ENCODE measurements around the gene BCL2L15. TPM values are rescaled to one million over a fixed set of nuclear protein-coding genes. Genes with fewer than 3 reads are reported as not detected.

The BCL2L15 gene
- total and polyA plus RNA-seq, 2 donors (not counting 1 experiment from before 2014, with no cell fraction given), result under 0.01 to 0.19 TPM

DNA sequence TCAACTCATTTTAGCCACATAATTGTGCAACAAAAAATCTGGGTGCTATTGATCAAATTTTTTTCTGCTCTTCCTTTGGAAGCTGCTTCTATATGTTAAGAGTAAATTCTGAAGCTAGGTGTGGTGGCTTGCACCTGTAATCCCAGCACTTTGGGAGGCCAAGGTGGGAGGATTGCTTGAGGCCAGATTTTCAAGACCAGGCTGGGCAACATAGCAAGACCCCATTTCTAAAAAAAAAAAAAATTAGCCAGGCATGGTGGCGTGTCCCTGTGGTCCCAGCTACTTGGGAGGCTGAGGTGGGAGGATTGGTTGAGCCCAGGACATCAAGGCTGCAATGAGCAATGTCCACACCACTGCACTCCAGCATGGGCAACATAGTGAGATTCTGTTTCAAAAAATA lies 50.8 kb downstream of the BCL2L15 start:
- TF ChIP-seq, protein P1, sequence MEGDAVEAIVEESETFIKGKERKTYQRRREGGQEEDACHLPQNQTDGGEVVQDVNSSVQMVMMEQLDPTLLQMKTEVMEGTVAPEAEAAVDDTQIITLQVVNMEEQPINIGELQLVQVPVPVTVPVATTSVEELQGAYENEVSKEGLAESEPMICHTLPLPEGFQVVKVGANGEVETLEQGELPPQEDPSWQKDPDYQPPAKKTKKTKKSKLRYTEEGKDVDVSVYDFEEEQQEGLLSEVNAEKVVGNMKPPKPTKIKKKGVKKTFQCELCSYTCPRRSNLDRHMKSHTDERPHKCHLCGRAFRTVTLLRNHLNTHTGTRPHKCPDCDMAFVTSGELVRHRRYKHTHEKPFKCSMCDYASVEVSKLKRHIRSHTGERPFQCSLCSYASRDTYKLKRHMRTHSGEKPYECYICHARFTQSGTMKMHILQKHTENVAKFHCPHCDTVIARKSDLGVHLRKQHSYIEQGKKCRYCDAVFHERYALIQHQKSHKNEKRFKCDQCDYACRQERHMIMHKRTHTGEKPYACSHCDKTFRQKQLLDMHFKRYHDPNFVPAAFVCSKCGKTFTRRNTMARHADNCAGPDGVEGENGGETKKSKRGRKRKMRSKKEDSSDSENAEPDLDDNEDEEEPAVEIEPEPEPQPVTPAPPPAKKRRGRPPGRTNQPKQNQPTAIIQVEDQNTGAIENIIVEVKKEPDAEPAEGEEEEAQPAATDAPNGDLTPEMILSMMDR (conservative IDR thresholded peaks at IDR 0.05 in 1 of 2, IDR thresholded peaks at IDR 0.05 in 1 of 2; ENCODE audit: low read depth in 1 of 2, low read length in 2 of 2), result no peak
- TF ChIP-seq EZH2 (IDR thresholded peaks at IDR 0.05; ENCODE audit: low read length, missing control alignments), result no peak
- H3K9me3 ChIP-seq (ENCODE audit: control insufficient read depth, insufficient read depth, low read depth, low read length), result no peaks in the 10 kb centered on the region

DNA sequence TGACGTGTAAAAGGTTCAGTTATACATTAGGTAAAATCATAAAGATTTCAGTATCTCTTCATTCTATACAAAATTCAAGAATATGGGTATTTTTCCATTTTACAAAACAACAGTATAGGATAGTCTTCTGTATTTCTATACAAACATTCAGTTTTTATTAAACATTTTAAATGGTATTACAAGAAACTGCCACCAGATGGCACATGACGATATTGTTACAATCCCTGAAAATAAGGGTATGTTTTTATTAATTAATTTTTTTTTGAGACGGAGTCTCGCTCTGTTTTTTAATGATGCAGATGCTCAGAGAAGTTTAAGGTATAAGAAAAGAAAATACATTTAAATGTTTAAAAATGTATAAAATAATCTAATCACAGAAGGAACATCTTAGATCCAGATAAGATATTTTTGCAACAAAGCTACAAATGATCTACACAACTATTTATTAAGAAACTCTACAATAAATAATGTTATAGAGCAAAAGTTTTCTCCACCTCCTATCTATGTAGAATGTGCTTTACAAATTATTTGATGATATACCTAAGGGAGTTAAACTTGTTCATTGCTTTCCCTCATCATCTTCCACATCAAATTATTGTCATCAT lies 51.6 kb downstream of the BCL2L15 start:
- Histone ChIP-seq H3K27ac (ENCODE audit: insufficient read depth, low read length) (no peak overlapping the region), H3K4me3 (replicated peaks in 1 of 4; ENCODE audit: control extremely low read depth in 1 of 4, insufficient read depth in 1 of 4, low read depth in 3 of 4, low read length in 4 of 4) (no peak overlapping the region), H3K9ac (ENCODE audit: insufficient read depth, low read length) (no peak overlapping the region), H2AFZ (ENCODE audit: low read length) (no peak overlapping the region), H3K9me3 (ENCODE audit: control insufficient read depth, insufficient read depth, low read depth, low read length) (no peaks in the 10 kb centered on the region), H3K4me1 (ENCODE audit: control insufficient read depth, extremely low read depth, insufficient read depth, low read length) (no peaks in the 10 kb centered on the region), H3K27me3 (ENCODE audit: control insufficient read depth, insufficient read depth, low read length) (no peaks in the 10 kb centered on the region), H3K4me2 (ENCODE audit: extremely low read depth, insufficient read depth, low read length) (peak overlapping the region; percentile 49), H3K79me2 (ENCODE audit: control insufficient read depth, insufficient read depth, low read length) (no peaks in the 10 kb centered on the region), H4K20me1 (ENCODE audit: control insufficient read depth, extremely low read depth, insufficient read depth, low read length) (no peaks in the 10 kb centered on the region), H3K36me3 (ENCODE audit: control insufficient read depth, insufficient read depth, low read length) (no peaks in the 10 kb centered on the region)
- peak; percentile 32 to 74 for DNase-seq (ENCODE audit: low read depth in 2 of 2)
- TF ChIP-seq EZH2 (IDR thresholded peaks at IDR 0.05; ENCODE audit: low read length, missing control alignments), result no peak
- TF ChIP-seq, protein P1 (conservative IDR thresholded peaks at IDR 0.05 in 1 of 2, IDR thresholded peaks at IDR 0.05 in 1 of 2; ENCODE audit: low read depth in 1 of 2, low read length in 2 of 2), result peak in 1 of 2 donors; percentile 42

More for the DNA sequence above, 50.8 kb downstream of the BCL2L15 start:
- Histone ChIP-seq H3K27me3 (ENCODE audit: control insufficient read depth, insufficient read depth, low read length) (no peaks in the 10 kb centered on the region), H4K20me1 (ENCODE audit: control insufficient read depth, extremely low read depth, insufficient read depth, low read length) (no peaks in the 10 kb centered on the region), H2AFZ (ENCODE audit: low read length) (no peak overlapping the region), H3K4me1 (ENCODE audit: control insufficient read depth, extremely low read depth, insufficient read depth, low read length) (no peaks in the 10 kb centered on the region), H3K4me2 (ENCODE audit: extremely low read depth, insufficient read depth, low read length) (no peak overlapping the region), H3K4me3 (replicated peaks in 1 of 4; ENCODE audit: control extremely low read depth in 1 of 4, insufficient read depth in 1 of 4, low read depth in 3 of 4, low read length in 4 of 4) (no peak overlapping the region), H3K27ac (ENCODE audit: insufficient read depth, low read length) (no peak overlapping the region), H3K79me2 (ENCODE audit: control insufficient read depth, insufficient read depth, low read length) (no peaks in the 10 kb centered on the region), H3K36me3 (ENCODE audit: control insufficient read depth, insufficient read depth, low read length) (no peaks in the 10 kb centered on the region), H3K9ac (ENCODE audit: insufficient read depth, low read length) (no peak overlapping the region)
- no peak for DNase-seq (ENCODE audit: low read depth in 2 of 2)

DNA sequence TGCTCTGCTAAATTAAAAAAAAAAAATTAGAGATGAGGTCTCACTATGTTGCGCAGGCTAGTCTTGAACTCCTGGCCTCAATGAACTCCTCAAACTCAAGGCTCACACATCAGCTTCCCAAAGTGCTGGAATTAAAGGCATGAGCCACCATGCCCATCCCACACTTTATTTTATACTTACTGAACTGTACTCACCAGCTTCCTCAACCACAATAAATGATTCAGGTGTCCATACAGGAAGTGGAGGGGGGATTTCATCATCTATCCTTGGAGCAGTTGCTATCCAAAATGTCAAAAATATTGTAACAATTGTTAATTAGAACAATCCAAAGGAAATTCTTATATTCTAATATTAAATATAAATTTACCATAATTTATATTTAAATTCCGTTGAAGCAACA lies 52.7 kb downstream of the BCL2L15 start:
- Histone ChIP-seq H3K9me3 (ENCODE audit: control insufficient read depth, insufficient read depth, low read depth, low read length) (no peaks in the 10 kb centered on the region), H2AFZ (ENCODE audit: low read length) (no peak overlapping the region), H3K27me3 (ENCODE audit: control insufficient read depth, insufficient read depth, low read length) (no peaks in the 10 kb centered on the region), H3K79me2 (ENCODE audit: control insufficient read depth, insufficient read depth, low read length) (no peaks in the 10 kb centered on the region), H3K9ac (ENCODE audit: insufficient read depth, low read length) (no peak overlapping the region), H3K36me3 (ENCODE audit: control insufficient read depth, insufficient read depth, low read length) (no peaks in the 10 kb centered on the region), H3K4me3 (replicated peaks in 1 of 4; ENCODE audit: control extremely low read depth in 1 of 4, insufficient read depth in 1 of 4, low read depth in 3 of 4, low read length in 4 of 4) (no peak overlapping the region), H4K20me1 (ENCODE audit: control insufficient read depth, extremely low read depth, insufficient read depth, low read length) (no peaks in the 10 kb centered on the region), H3K4me1 (ENCODE audit: control insufficient read depth, extremely low read depth, insufficient read depth, low read length) (no peaks in the 10 kb centered on the region), H3K27ac (ENCODE audit: insufficient read depth, low read length) (no peak overlapping the region), H3K4me2 (ENCODE audit: extremely low read depth, insufficient read depth, low read length) (no peak overlapping the region)
- DNase-seq (ENCODE audit: low read depth in 2 of 2), result no peak
- TF ChIP-seq, protein P1 (conservative IDR thresholded peaks at IDR 0.05 in 1 of 2, IDR thresholded peaks at IDR 0.05 in 1 of 2; ENCODE audit: low read depth in 1 of 2, low read length in 2 of 2), result no peak

Other genes with a start within 250 kb of the BCL2L15 start
- 33.4 and 36.3 TPM in 2 replicates for gene PHTF1, start 128.1 kb downstream of the BCL2L15 start, total RNA-seq
- 15.4 and 16.9 TPM in 2 replicates for gene PHTF1, start 128.1 kb downstream of the BCL2L15 start, polyA plus RNA-seq
- gene RSBN1, start 75.1 kb downstream of the BCL2L15 start, total RNA-seq, result 8.7 and 9.4 TPM in 2 replicates
- 6.4 and 10.2 TPM in 2 replicates for gene RSBN1, start 75.1 kb downstream of the BCL2L15 start, polyA plus RNA-seq
- 0.26 and 0.33 TPM in 2 replicates for gene PTPN22, start 15.9 kb downstream of the BCL2L15 start, total RNA-seq
- 0.10 and 0.11 TPM in 2 replicates for gene PTPN22, start 15.9 kb downstream of the BCL2L15 start, polyA plus RNA-seq
- gene AP4B1, start 17.2 kb upstream of the BCL2L15 start, total RNA-seq, result 11.7 and 12.1 TPM in 2 replicates
- gene AP4B1, start 17.2 kb upstream of the BCL2L15 start, polyA plus RNA-seq, result 16.8 TPM in 2 replicates
- gene DCLRE1B, start 17.7 kb upstream of the BCL2L15 start, total RNA-seq, result 0.66 and 1.0 TPM in 2 replicates
- gene DCLRE1B, start 17.7 kb upstream of the BCL2L15 start, polyA plus RNA-seq, result 3.4 and 6.4 TPM in 2 replicates
- gene HIPK1, start 41.7 kb upstream of the BCL2L15 start, total RNA-seq, result 18.2 and 19.8 TPM in 2 replicates
- 24.5 and 28.5 TPM in 2 replicates for gene HIPK1, start 41.7 kb upstream of the BCL2L15 start, polyA plus RNA-seq
- 68.0 and 78.8 TPM in 2 replicates for gene OLFML3, start 91.9 kb upstream of the BCL2L15 start, total RNA-seq
- gene OLFML3, start 91.9 kb upstream of the BCL2L15 start, polyA plus RNA-seq, result 133 and 163 TPM in 2 replicates